Measurements from ENCODE around the gene RNF40.

RNF40 gene

GRCh38 chr16:30741461-30741914, 20.6 kb upstream of the RNF40 start:
- DNase-seq = no peak

DNA sequence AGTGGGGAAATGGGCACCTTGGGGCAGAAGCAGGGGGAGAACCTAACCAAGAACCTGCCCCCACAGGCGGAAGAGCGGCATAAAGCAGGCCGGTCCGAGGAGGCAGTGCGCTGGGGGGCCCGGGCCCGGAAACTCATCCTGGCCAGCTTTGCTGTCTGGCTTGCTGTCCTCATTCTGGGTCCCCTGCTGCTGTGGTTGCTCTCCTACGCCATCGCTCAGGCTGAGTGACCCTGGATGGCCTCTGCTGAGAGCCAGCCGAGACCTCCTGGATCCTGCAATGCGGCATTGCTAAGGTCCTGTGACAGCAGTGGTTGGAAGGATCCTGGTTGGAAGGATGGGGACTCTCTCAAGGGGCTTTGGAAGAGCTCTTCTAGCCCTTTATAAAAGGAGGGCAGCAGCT, 18.4 kb upstream of the RNF40 start:
- DNase-seq = no peak

GRCh38 chr16:30744183-30744582, 17.9 kb upstream of the RNF40 start:
- no peak for DNase-seq

GRCh38 chr16:30745082-30745481, 17.0 kb upstream of the RNF40 start:
- no peak for DNase-seq

GRCh38 chr16:30746638-30747175, 15.4 kb upstream of the RNF40 start:
- DNase-seq = no peak

DNA sequence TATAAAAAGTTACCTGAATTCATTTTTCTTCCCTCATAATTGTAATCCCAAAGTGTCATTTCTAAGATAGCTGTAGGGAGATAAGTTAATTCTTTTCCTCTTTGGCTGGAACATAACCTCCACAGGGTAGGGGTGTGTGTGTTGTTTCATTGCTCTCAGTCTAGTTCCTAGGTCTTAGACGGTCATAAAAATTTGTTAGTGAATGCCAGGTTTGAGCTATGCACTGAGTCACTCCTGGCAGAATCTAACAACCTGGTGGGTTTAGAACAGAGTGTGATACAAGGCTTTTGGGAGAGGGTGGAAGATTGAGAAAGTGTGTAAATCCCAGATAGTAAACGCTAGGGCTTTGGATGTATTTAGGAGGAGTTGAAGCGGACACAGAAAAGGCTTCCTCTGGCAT, 14.8 kb upstream of the RNF40 start:
- DNase-seq = no peak

GRCh38 chr16:30747799-30748633, 14.1 kb upstream of the RNF40 start, which contains the start of gene PHKG2:
TSS of gene PHKG2 (plus strand) at chr16:30748425. CDS start at chr16:30748821, 396 bp downstream.
- peak; percentile 98 for DNase-seq

DNA sequence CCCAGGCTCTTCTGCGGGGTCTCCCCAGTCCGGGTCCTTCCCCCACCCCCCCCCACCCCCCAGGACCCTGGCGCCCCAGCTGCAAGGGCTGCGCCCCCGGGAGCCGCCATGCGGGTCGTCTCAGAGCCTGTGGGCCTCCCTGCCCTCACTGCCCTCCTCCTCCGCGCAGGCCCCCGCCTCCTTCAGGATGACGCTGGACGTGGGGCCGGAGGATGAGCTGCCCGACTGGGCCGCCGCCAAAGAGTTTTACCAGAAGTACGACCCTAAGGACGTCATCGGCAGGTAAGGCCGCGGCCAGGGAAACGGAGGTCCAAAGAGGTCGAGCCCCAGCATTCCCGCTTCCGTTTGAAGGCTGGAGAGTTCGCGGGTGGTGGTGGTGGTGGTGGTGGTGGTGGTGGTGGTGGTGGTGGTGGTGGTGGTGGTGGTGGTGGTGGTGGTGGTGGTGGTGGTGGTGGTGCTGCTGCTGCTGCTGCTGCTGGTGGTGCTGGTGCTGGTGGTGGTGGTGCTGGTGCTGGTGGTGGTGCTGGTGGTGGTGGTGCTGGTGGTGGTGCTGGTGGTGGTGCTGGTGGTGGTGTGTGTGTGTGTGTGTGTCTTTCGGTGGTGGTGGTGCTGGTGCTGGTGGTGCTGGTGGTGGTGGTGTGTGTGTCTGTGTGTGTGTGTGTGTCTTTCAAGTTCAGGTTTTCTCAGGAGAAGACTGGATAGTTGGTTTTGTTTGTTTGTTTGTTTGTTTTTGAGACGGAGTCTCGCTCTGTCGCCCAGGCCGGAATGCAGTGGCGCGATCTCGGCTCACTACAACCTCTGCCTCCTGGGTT, 13.3 kb upstream of the RNF40 start:
- no peak for DNase-seq

GRCh38 chr16:30750201-30750600, 11.9 kb upstream of the RNF40 start:
- DNase-seq = no peak

DNA sequence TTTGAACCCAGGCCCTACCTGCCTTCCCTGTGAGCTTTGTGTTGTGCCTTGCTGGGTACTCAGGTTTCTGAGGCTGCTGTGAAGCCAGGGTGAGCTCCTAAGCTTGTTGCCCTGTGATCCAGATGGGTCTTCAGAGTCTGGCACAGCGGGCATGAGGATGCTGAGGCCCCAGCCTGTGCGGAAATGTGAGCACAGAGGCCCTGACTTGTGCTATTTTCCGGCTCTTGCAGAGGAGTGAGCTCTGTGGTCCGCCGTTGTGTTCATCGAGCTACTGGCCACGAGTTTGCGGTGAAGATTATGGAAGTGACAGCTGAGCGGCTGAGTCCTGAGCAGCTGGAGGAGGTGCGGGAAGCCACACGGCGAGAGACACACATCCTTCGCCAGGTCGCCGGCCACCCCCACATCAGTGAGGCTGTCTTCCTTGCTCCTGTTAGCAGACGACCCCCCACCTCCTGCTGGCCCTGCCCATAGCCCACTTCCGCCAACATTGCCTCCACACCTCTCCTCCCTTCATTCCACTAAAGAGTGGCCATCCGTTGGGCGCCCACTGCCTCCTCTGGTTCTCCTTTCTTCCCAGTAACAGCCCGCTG, 11.2 kb upstream of the RNF40 start:
- no peak for DNase-seq

GRCh38 chr16:30753596-30753995, 8.5 kb upstream of the RNF40 start:
- no peak for DNase-seq

DNA sequence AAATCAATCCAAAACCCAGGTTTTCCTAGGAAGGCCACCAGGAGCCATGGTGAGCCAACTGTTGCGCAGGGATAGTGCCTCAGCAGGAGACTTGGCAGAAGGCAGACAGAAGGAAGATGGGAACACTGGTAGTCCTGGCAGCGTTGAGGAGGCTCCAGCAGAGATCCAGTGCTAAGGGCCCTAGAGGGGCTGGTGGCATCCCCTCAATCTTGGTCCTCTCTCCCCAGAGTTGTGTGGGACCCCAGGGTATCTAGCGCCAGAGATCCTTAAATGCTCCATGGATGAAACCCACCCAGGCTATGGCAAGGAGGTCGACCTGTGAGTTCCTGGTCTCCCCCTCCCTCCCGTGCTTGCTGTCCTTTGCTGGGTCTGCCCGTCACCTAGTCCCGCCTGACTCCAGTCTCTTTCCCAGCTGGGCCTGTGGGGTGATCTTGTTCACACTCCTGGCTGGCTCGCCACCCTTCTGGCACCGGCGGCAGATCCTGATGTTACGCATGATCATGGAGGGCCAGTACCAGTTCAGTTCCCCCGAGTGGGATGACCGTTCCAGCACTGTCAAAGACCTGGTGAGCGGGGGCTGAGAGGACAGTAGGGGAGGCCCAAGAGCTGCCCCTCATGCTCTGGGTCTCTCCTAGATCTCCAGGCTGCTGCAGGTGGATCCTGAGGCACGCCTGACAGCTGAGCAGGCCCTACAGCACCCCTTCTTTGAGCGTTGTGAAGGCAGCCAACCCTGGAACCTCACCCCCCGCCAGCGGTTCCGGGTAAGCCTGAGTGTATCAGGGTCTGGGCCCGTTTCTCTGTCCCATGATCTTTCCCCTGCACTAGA, 6.0 kb upstream of the RNF40 start:
- DNase-seq = no peak

GRCh38 chr16:30756781-30757100, 5.4 kb upstream of the RNF40 start:
- no peak for DNase-seq

- no peak for DNase-seq
These were observed 4.8 kb upstream of the RNF40 start for GRCh38 chr16:30757316-30757715.

- no peak for DNase-seq
These were observed 3.1 kb upstream of the RNF40 start for GRCh38 chr16:30758988-30759491.

- DNase-seq = no peak
These were observed 2.0 kb upstream of the RNF40 start for GRCh38 chr16:30760001-30760559.

DNA sequence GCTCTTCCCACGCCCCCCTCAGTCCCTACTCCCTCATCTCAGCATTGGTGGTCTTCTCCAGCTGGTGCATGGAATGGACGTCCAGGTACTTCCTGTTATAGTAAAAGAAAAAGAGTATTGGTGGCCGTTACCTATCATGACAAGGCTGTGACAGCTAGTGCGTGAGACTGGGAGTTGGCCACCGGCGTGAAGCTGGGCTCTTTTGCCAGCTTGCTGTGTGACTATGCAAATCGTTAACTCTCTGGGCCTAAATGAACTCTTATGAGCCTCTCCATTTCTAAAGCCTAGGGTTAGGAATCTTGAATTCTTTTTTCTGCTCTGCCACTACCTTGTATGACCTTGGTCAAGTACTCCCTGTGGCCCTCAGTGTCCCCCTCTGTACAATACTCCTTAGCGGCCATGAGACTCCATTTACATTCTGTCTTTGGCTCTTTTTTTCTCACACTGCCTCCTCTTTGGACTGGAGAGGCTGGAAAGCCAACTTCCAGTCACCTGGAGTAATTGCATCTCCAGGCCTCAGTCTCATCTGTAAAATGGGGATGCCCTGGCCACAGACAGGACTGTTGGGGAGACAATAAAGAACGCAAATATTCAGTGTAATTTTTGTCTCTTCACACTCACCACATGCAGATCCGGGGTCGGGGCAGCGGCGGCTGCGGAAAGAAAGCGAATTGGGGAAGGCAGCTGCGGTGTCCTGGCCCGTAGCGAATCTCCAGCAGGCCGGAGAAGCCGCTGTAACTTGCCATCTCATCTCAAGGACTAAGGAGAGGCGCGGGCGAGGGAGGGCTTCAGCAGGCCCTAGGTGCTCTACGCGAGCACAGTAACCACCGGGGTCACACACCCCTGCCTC, 1.3 kb upstream of the RNF40 start:
- no peak for DNase-seq

DNA sequence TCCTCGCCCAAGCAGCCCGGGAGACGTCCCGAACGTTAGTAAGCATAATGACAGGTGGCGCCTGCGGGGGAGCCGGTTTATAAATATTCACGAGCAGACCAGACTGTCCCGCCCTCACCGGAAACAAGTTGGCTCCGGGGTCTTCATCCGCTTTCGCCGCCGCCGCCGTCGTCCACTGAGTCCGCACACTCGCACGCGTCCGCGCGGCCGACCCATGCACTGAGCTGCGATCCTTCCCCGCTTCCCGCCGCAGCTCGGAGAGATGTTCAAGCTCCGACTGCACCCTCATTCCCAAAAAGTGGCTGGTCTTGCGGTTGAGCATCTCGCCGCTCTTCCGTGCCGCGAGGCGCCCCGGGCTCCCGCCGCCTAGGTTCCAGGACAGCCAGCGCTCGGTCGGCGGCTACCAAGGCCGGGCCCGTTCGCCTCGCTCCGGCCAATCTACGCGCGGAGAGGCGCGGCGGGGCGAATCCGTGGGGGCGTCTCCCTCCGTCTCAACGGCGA, 645 bp upstream of the RNF40 start:
- no peak for DNase-seq

- no peak for DNase-seq
These were observed 1.0 kb downstream of the RNF40 start for GRCh38 chr16:30762991-30763725.

DNA sequence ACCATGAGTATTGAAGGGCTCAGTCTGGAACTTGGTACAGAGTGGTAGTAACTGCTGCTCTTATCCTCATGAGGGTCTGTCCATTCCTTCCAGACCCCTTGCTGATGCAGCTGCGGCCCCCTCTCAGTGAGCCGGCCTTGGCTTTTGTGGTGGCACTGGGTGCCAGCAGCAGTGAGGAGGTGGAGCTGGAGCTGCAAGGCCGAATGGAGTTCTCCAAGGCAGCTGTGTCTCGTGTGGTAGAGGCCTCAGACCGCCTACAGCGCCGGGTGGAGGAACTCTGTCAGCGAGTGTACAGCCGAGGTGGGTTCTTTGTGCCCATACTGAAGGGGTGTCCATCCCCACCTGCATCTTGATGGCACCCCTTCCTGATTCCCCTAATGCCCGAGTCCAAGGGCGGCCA, 2.0 kb downstream of the RNF40 start:
- DNase-seq = no peak

Data from NCI-H1436 (cell line).